Peyer's patch (tissue), 4 donors: ENCODE results near the gene ATP10A.
A peak's percentile ranks its signal among the peaks of the same experiment; 100 is the strongest.

Experiments
- CTCF ChIP-seq, 6 experiments: fragments of 450-650 bp in 4 of 6; fragments of 200-600 bp in 2 of 6; sonication (generic) in 1 of 6; IDR thresholded peaks; one replicate each; pipeline ENCODE4 v1.5.1; 2017 to 2019; ENCODE audit warnings: antibody characterized with exemption in 6 of 6, mild to moderate bottlenecking in 3 of 6, moderate library complexity in 1 of 6
- POLR2A ChIP-seq, 2 donors: fragments of 450-650 bp; IDR thresholded peaks; one replicate each; pipeline ENCODE4 v1.5.1; 2017; ENCODE audit warnings: antibody characterized with exemption in 2 of 2, mild to moderate bottlenecking in 2 of 2, moderate library complexity in 2 of 2

GRCh38 chr15:25693321-25694238 is 169.5 kb downstream of the ATP10A start:
- TF ChIP-seq CTCF (IDR thresholded peaks at IDR 0.05) (peak in 4 of 6 experiments; percentile 23 to 38 (median 28)), POLR2A (IDR thresholded peaks at IDR 0.05) (no peak)
